Body of pancreas (tissue), 4 donors: ENCODE results near the gene GALNT9.

ENCODE experiments used
- CTCF ChIP-seq, 7 experiments: fragments of 450-650 bp in 4 of 7; fragments of 200-600 bp in 3 of 7; sonication (generic) in 3 of 7; IDR thresholded peaks; one replicate each; pipeline ENCODE4 v1.5.1; 2016 to 2019; ENCODE audit warnings: antibody characterized with exemption in 7 of 7
- POLR2A ChIP-seq, 3 donors: fragments of 450-650 bp; IDR thresholded peaks; one replicate each; pipeline ENCODE4 v1.6.1; 2016; ENCODE audit warnings: antibody characterized with exemption in 3 of 3, mild to moderate bottlenecking in 2 of 3

- TF ChIP-seq POLR2A (IDR thresholded peaks at IDR 0.05): no peak
- TF ChIP-seq CTCF (IDR thresholded peaks at IDR 0.05): no peak
Measured at GRCh38 chr12:132329720-132330548, 545 bp upstream of the GALNT9 start.
